NCI-H510A treated with DMSO at 0.1 percent for 48 hours (cell line): ENCODE data around the gene DUSP22.
"Not testable (repeated sequence)": the region's sequence is repeated elsewhere in the genome, so short reads cannot be mapped to it uniquely, and the experiment has no call there.

ENCODE experiments used
- DNase-seq: peaks from one replicate; lab custom pipeline; 2025; lab: John Stamatoyannopoulos, UW

The DUSP22 gene

GRCh38 chr6:280775-281468 lies 11.4 kb upstream of the DUSP22 start:
- DNase-seq = no peak

GRCh38 chr6:281469-282103 lies 10.7 kb upstream of the DUSP22 start:
- DNase-seq = no peak

- no peak for DNase-seq
Measured at GRCh38 chr6:282177-282866, 10.0 kb upstream of the DUSP22 start.

- DNase-seq = no peak
Measured at GRCh38 chr6:282867-283416, 9.3 kb upstream of the DUSP22 start.

GRCh38 chr6:284486-284885 lies 7.8 kb upstream of the DUSP22 start:
- no peak for DNase-seq

GRCh38 chr6:285030-285771 lies 7.1 kb upstream of the DUSP22 start:
- DNase-seq = no peak

GRCh38 chr6:285902-286301 lies 6.4 kb upstream of the DUSP22 start:
- DNase-seq = not testable (repeated sequence)

- no peak for DNase-seq
Measured at GRCh38 chr6:286681-287488, 5.4 kb upstream of the DUSP22 start.

- DNase-seq = no peak
Measured at GRCh38 chr6:287489-287860, 4.8 kb upstream of the DUSP22 start.

GRCh38 chr6:288866-289265 lies 3.4 kb upstream of the DUSP22 start:
- no peak for DNase-seq

GRCh38 chr6:290111-290922 lies 2.0 kb upstream of the DUSP22 start:
- DNase-seq = no peak

- no peak for DNase-seq
Measured at GRCh38 chr6:291204-291696, 1.0 kb upstream of the DUSP22 start.

GRCh38 chr6:292506-293192 lies 362 bp downstream of the DUSP22 start:
- no peak for DNase-seq

- DNase-seq = no peak
Measured at GRCh38 chr6:293193-294174, 1.2 kb downstream of the DUSP22 start.

GRCh38 chr6:294656-295565 lies 2.6 kb downstream of the DUSP22 start:
- no peak for DNase-seq

- DNase-seq = no peak
Measured at GRCh38 chr6:296151-297122, 4.2 kb downstream of the DUSP22 start.
